Umbilical cord (tissue), 2 donors: ENCODE results near the gene CYS1. TPM values are rescaled to one million over a fixed set of nuclear protein-coding genes. Genes with fewer than 3 reads are reported as not detected.

ENCODE experiments used
- DNase-seq: peaks from one replicate; pipeline ENCODE4 v3.0.0-alpha.2; 2015; ENCODE audit warnings: low spot score
- total RNA-seq: library from RNA; depleted of rRNA; stranded (reverse); fragments of >200 nt; gene quantifications from one replicate; pipeline ENCODE4 v1.2.3, GENCODE V29; 2014; ENCODE audit warnings: low replicate concordance; ENCODE audit not compliant: insufficient read depth

CYS1 gene
- total RNA-seq, 1 donor from 2014 or later, result 13.2 TPM

- peak; percentile 92 for DNase-seq
Measured at GRCh38 chr2:10072656-10073480, 7.3 kb downstream of the CYS1 start.

- no peak for DNase-seq
Measured at GRCh38 chr2:10071595-10071994, 8.6 kb downstream of the CYS1 start.

- no peak for DNase-seq
Measured at GRCh38 chr2:10071176-10071575, 9.0 kb downstream of the CYS1 start.

DNA sequence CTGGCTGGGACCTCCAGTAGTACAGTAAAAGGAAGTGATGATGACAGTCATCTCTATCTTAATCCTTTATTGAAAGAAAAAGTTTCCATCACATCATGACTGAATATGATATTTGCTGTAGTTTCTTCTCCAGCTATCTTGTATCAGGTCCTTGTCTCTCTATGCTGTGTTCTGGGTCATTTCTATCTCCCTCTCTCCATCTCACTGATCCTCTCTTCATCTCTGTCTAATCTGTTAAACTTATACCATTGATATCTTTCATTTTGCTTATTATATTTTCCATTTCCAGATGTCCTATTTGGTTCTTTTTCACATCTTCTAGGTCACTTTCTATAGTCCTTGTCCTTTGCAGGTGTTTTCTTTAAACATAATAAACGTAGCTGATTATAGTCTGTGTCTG lies 12.3 kb downstream of the CYS1 start:
- DNase-seq, result no peak

- DNase-seq, result no peak
Measured at GRCh38 chr2:10067330-10067729, 12.9 kb downstream of the CYS1 start.

- DNase-seq, result no peak
Measured at GRCh38 chr2:10065773-10066055, 14.5 kb downstream of the CYS1 start.

DNA sequence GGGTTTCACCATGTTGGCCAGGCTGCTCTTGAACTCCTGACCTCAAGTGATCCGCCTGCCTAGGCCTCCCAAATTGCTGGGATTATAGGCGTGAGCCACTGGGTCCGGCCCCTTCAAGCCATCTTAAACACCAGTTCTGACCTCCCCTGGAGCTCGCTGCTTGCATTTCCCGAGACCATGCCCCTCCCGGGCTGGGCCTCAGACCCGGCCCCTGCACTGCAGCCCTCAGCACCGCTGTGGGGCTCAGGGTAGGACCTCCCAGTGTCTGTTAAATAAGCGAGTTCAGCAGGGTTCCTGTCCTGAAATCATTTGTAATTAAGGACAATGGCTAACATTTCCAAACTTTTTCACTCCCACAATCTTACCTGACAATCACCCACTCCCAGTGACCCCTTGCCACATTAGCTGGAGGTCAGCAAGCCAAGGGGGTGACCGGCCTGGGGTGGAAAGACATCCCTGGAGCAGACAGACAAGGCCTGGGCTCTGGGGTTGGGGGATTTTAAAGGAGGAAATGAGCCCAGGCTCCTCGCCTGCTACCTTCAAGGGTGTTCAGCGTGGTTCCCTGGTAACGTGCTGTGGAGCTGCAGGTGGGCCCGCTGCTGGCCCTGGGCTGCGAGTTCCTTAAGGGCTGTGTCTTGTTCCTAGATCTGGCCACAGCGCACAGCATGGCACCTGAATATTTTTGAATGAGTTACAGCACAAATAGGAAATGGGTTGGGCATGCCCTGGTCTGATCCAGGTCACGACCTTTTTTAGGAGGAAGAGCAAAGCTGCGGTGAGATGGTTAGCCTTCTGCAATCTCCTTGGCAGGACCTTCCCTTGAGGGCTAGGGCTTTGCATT lies 15.1 kb downstream of the CYS1 start:
- DNase-seq, result no peak

- DNase-seq, result no peak
Measured at GRCh38 chr2:10063566-10063965, 16.6 kb downstream of the CYS1 start.

GRCh38 chr2:10062931-10063365 lies 17.3 kb downstream of the CYS1 start:
- no peak for DNase-seq

GRCh38 chr2:10061221-10061925 lies 18.8 kb downstream of the CYS1 start:
- DNase-seq, result no peak

GRCh38 chr2:10059552-10060335 lies 20.5 kb downstream of the CYS1 start:
- no peak for DNase-seq

GRCh38 chr2:10059016-10059351 lies 21.2 kb downstream of the CYS1 start:
- DNase-seq, result no peak

DNA sequence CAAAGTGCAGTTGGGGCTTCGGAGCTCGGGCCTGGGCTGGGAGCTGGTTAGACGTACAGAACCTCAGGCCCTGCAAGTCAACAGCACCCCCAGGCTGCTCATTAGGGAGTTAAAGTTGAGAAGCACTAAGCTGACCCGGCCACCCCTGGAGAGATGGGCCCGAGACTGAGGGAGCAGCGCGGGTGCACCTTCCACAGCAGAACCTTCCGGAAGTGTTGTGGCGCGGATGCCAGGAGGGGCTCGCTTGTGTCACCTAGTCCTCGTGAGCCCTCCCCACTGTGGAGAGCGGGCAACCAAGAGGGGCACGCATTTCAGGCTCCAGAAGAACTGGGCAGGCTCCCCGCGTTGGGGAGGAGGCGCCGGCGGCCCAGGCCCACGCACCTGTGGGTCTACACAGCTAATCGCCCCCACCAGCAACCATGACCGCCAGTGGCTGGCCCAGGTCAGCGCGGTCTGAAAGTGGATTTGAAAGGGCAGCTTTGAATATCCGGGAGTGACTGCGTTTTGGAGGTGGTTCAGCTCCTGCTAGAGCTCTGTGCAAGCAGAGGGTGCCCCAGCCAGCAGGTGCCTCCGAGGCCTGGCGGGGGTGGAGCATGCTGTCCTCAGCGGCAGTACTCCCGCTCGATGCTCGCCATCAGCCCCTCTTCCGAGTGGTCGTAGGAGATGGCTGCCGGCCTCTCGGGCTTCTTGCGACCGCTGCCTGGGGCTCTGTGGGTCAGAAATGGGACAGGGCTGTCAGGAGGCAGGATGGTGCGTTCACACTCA lies 21.8 kb downstream of the CYS1 start:
- no peak for DNase-seq

- peak; percentile 89 for DNase-seq
Measured at GRCh38 chr2:10057231-10058107, 22.7 kb downstream of the CYS1 start.

- no peak for DNase-seq
Measured at GRCh38 chr2:10056439-10056838, 23.8 kb downstream of the CYS1 start.

- no peak for DNase-seq
Measured at GRCh38 chr2:10054976-10055375, 25.2 kb downstream of the CYS1 start.

DNA sequence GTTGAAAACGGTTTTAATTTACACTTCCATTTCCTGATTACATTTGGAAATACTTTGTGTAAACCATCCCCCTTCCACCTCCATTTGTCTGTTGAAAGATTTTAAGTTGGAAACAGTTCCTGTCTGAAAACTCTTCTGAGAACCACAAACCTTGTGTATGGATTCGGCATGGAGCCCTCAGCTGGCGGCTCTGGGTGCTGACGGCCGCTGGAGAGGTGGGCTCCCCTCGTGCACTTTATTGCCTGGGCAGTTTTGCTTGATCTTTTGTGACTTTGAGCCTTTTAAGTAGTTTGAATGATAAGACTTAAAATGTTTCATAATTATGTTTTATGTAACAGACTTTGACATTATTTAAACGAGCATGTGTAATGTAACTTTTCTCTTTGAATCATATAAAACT lies 25.8 kb downstream of the CYS1 start:
- DNase-seq, result no peak

- DNase-seq, result no peak
Measured at GRCh38 chr2:10053351-10053750, 26.9 kb downstream of the CYS1 start.

DNA sequence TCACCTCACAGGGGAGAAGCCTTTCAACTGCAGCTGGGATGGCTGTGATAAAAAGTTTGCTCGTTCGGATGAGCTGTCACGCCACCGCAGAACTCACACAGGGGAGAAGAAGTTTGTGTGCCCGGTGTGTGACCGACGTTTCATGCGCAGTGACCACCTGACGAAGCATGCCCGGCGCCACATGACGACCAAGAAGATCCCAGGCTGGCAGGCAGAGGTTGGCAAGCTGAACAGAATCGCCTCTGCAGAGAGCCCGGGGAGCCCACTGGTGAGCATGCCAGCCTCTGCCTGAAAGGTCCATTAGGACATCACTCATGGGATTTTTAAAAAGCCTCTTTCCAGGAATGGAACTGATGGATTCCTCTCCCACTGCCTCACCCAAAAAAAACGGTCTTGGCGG lies 28.0 kb downstream of the CYS1 start:
- DNase-seq, result no peak
